Body of pancreas (tissue), 4 donors: ENCODE measurements around the gene MAD1L1. TPM values are rescaled to one million over a fixed set of nuclear protein-coding genes. Genes with fewer than 3 reads are reported as not detected.

ENCODE experiments used
- ATAC-seq: fragments of 150-250 bp; one replicate; pipeline ENCODE4 v1.9.1; 2016
- DNase-seq, 4 donors: peaks; one replicate each; pipeline ENCODE4 v3.0.0-alpha.2; 2019
- H3K27ac ChIP-seq, 4 donors: fragments of 200-600 bp; sonication (generic); 1 replicate in 3 of 4; 2 replicates in 1 of 4; pipeline versions ENCODE4 v1.5.1 to v1.6.1; 2016 to 2019; ENCODE audit warnings: mild to moderate bottlenecking in 1 of 4, mixed read lengths in 1 of 4, moderate library complexity in 1 of 4
- H3K27me3 ChIP-seq, 2 donors: fragments of 200-600 bp; sonication (generic); one replicate each; pipeline ENCODE4 v1.6.0; 2016; ENCODE audit warnings: mild to moderate bottlenecking in 1 of 2
- H3K36me3 ChIP-seq, 2 donors: fragments of 200-600 bp; sonication (generic); replicated peaks in 1 of 2; 2 replicates each; pipeline ENCODE4 v1.5.1; 2016; ENCODE audit warnings: low read depth in 2 of 2; ENCODE audit not compliant: insufficient read depth in 1 of 2
- H3K4me1 ChIP-seq: fragments of 200-600 bp; sonication (generic); one replicate; pipeline ENCODE4 v1.6.0; 2016
- H3K4me3 ChIP-seq, 2 donors: fragments of 200-600 bp; sonication (generic); 1 replicate in 1 of 2; 2 replicates in 1 of 2; pipeline ENCODE4 v1.5.1; 2016 to 2019
- H3K9me3 ChIP-seq, 3 donors: fragments of 200-600 bp; sonication (generic); 1 replicate in 2 of 3; 2 replicates in 1 of 3; pipeline ENCODE4 v1.5.1; 2016
- CTCF ChIP-seq, 7 experiments: fragments of 450-650 bp in 4 of 7; fragments of 200-600 bp in 3 of 7; sonication (generic) in 3 of 7; IDR thresholded peaks; one replicate each; pipeline ENCODE4 v1.5.1; 2016 to 2019; ENCODE audit warnings: antibody characterized with exemption in 7 of 7
- POLR2A ChIP-seq, 3 donors: fragments of 450-650 bp; IDR thresholded peaks; one replicate each; pipeline ENCODE4 v1.6.1; 2016; ENCODE audit warnings: antibody characterized with exemption in 3 of 3, mild to moderate bottlenecking in 2 of 3
- WGBS, 2 donors: methylation state at CpG; one replicate each; pipeline ENCODE4 v1.1.5; 2017; 5-methylcytosine and 5-hydroxymethylcytosine counted together
- intact Hi-C: fragments of 100-400 bp; cut with DNase I; formaldehyde crosslinking; loops from one replicate; pipeline ENCODE4 v1.15.1; 2023
- total RNA-seq, 2 donors: library from RNA; depleted of rRNA; stranded (reverse); fragments of >200 nt; gene quantifications; one replicate each; pipeline ENCODE4 v1.1.0, GENCODE V29; 2016

MAD1L1 gene
- total RNA-seq, 2 donors from 2014 or later: 14.0 to 66.9 TPM

GRCh38 chr7:1965579-1966294 lies 267.0 kb downstream of the MAD1L1 start:
- DNase-seq (no peak), ATAC-seq (no peak)
- H3K27ac ChIP-seq: no peak overlapping the region
- intact Hi-C loops: no loop called here
- no peaks in the 10 kb centered on the region for H3K4me1 ChIP-seq
- TF ChIP-seq CTCF (IDR thresholded peaks at IDR 0.05) (no peak), POLR2A (IDR thresholded peaks at IDR 0.05) (no peak)
- H3K9me3 ChIP-seq: peaks cover 0 to 7% (median 0%) of the 10 kb centered on the region in 3 donors
- no peaks in the 10 kb centered on the region for H3K27me3 ChIP-seq
- 95 to 97% methylated on average over 12 to 24 of the region's 26 CpGs for WGBS, 2 donors
- no peak overlapping the region for H3K4me3 ChIP-seq
- no peaks in the 10 kb centered on the region for H3K36me3 ChIP-seq

- intact Hi-C loops: no loop called here
- H3K4me1 ChIP-seq: no peaks in the 10 kb centered on the region
- H3K27me3 ChIP-seq: no peaks in the 10 kb centered on the region
- peaks cover 0 to 7% (median 0%) of the 10 kb centered on the region in 3 donors for H3K9me3 ChIP-seq
- 92 to 94% methylated on average over 19 to 25 of the region's 25 CpGs for WGBS, 2 donors
- ATAC-seq (no peak), DNase-seq (no peak)
- no peak overlapping the region for H3K27ac ChIP-seq
- H3K36me3 ChIP-seq: no peaks in the 10 kb centered on the region
- TF ChIP-seq POLR2A (IDR thresholded peaks at IDR 0.05): no peak
- no peak for TF ChIP-seq CTCF (IDR thresholded peaks at IDR 0.05)
- no peak overlapping the region for H3K4me3 ChIP-seq
Observed at GRCh38 chr7:1964913-1965578, 267.7 kb downstream of the MAD1L1 start.

- no peaks in the 10 kb centered on the region for H3K36me3 ChIP-seq
- intact Hi-C loops: no loop called here
- no peak for ATAC-seq
- no peaks in the 10 kb centered on the region for H3K4me1 ChIP-seq
- no peak overlapping the region for H3K4me3 ChIP-seq
- 91% methylated on average over 23 to 25 of the region's 25 CpGs for WGBS, 2 donors
- TF ChIP-seq POLR2A (IDR thresholded peaks at IDR 0.05) (no peak), CTCF (IDR thresholded peaks at IDR 0.05) (no peak)
- peaks cover 0 to 7% (median 0%) of the 10 kb centered on the region in 3 donors for H3K9me3 ChIP-seq
- H3K27me3 ChIP-seq: no peaks in the 10 kb centered on the region
- no peak for DNase-seq
- H3K27ac ChIP-seq: no peak overlapping the region
Observed at GRCh38 chr7:1964211-1964912, 268.4 kb downstream of the MAD1L1 start.

GRCh38 chr7:1963575-1963974 lies 269.2 kb downstream of the MAD1L1 start:
- WGBS, 2 donors: 89 to 97% methylated on average over 7 to 13 of the region's 15 CpGs
- intact Hi-C loops: no loop called here
- Histone ChIP-seq H3K4me3 (no peak overlapping the region), H3K27me3 (no peaks in the 10 kb centered on the region), H3K36me3 (no peaks in the 10 kb centered on the region), H3K9me3 (peaks cover 0 to 7% (median 0%) of the 10 kb centered on the region in 3 donors), H3K27ac (no peak overlapping the region), H3K4me1 (no peaks in the 10 kb centered on the region)
- DNase-seq (no peak), ATAC-seq (no peak)
- TF ChIP-seq POLR2A (IDR thresholded peaks at IDR 0.05) (no peak), CTCF (IDR thresholded peaks at IDR 0.05) (no peak)
